Activated CD4-positive, alpha-beta T cell treated with anti-CD3 and anti-CD28 coated beads, Interleukin-2, amount 50 U/mL, for 24 hours (primary cell): ENCODE measurements around the gene PIH1D1.
A peak's percentile ranks its signal among the peaks of the same experiment; 100 is the strongest.
"Not testable (repeated sequence)": the region's sequence is repeated elsewhere in the genome, so short reads cannot be mapped to it uniquely, and the experiment has no call there.

Experiments
- DNase-seq, 2 donors: peaks; one replicate each; pipeline ENCODE4 v3.0.0-alpha.2; 2020; ENCODE audit warnings: low read depth in 1 of 2, low spot score in 1 of 2

PIH1D1 gene

GRCh38 chr19:49456326-49456725 lies 4.7 kb upstream of the PIH1D1 start:
- no peak for DNase-seq

GRCh38 chr19:49455773-49456172 lies 4.2 kb upstream of the PIH1D1 start:
- DNase-seq: no peak

GRCh38 chr19:49453757-49454240 lies 2.2 kb upstream of the PIH1D1 start:
- no peak for DNase-seq

- peak; percentile 96 for DNase-seq
Observed at GRCh38 chr19:49453013-49453756, 1.6 kb upstream of the PIH1D1 start, which contains the start of gene ALDH16A1. TSS of gene ALDH16A1 (plus strand) at chr19:49453225. CDS start at chr19:49453332, 107 bp downstream.

- DNase-seq: no peak
Observed at GRCh38 chr19:49450405-49450804, 1.2 kb downstream of the PIH1D1 start.

- DNase-seq: no peak
Observed at GRCh38 chr19:49448432-49448786, 3.2 kb downstream of the PIH1D1 start.

GRCh38 chr19:49447485-49448431 lies 3.9 kb downstream of the PIH1D1 start:
- DNase-seq: no peak

- no peak for DNase-seq
Observed at GRCh38 chr19:49445997-49446396, 5.6 kb downstream of the PIH1D1 start.

GRCh38 chr19:49444100-49444700 lies 7.4 kb downstream of the PIH1D1 start:
- DNase-seq: not testable (repeated sequence)

- DNase-seq: peak; percentile 90 to 91
Observed at GRCh38 chr19:49443366-49444099, 8.1 kb downstream of the PIH1D1 start.

GRCh38 chr19:49442771-49443365 lies 8.7 kb downstream of the PIH1D1 start:
- DNase-seq: no peak

- DNase-seq: no peak
Observed at GRCh38 chr19:49442354-49442753, 9.3 kb downstream of the PIH1D1 start.

GRCh38 chr19:49441960-49442350 lies 9.7 kb downstream of the PIH1D1 start:
- no peak for DNase-seq

GRCh38 chr19:49441210-49441959 lies 10.2 kb downstream of the PIH1D1 start, which contains the start of gene SLC17A7:
TSS of gene SLC17A7 (minus strand) at chr19:49441527. CDS start at chr19:49441379, 148 bp downstream.
- no peak for DNase-seq

GRCh38 chr19:49440439-49441209 lies 11.0 kb downstream of the PIH1D1 start:
- DNase-seq: no peak

GRCh38 chr19:49439836-49440235 lies 11.8 kb downstream of the PIH1D1 start:
- DNase-seq: no peak

- no peak for DNase-seq
Observed at GRCh38 chr19:49438261-49438660, 13.4 kb downstream of the PIH1D1 start.

GRCh38 chr19:49437231-49437630 lies 14.4 kb downstream of the PIH1D1 start:
- DNase-seq: no peak
